ENCODE measurements around the gene AFF1.

GRCh38 chr4:87166296-87166854, 231.6 kb downstream of the AFF1 start:
- TF ChIP-seq CTCF (IDR thresholded peaks at IDR 0.05) (no peak), POLR2A (IDR thresholded peaks at IDR 0.05) (no peak)

Data from uterus (tissue), 2 donors.